Measurements from ENCODE around the gene RAP2C.
"Not testable (repeated sequence)": the region's sequence is repeated elsewhere in the genome, so short reads cannot be mapped to it uniquely, and the experiment has no call there.

RAP2C gene

DNA sequence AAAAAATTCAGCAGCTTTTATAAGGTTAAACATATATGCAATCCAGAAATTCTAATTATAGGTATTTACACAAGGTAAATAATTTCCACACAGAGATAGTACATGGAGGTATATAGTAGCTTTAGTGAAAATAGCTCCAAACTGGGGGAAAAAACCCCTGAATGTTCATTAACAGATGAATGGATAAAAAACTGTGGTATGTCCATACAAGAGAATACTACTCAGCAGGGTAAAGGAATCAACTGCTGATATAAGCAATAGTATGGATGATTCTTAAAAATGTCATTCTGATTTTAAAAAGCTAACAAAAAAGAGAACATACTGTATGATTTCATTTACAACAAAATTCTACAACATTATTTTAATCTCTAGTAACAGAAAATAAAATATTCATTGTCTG lies 54.2 kb downstream of the RAP2C start:
- H3K36me3 ChIP-seq (ENCODE audit: insufficient read depth, low read length): no peaks in the 10 kb centered on the region
- DNase-seq (ENCODE audit: low read depth, low spot score): no peak
- H3K9ac ChIP-seq (ENCODE audit: insufficient read length): no peak overlapping the region
- TF ChIP-seq POLR2AphosphoS5 (IDR thresholded peaks at IDR 0.05; ENCODE audit: borderline replicate concordance, low read depth, low read length): no peak
- no peak for TF ChIP-seq FOXP2 (optimal IDR thresholded peaks at IDR 0.05; ENCODE audit: control extremely low read depth, extremely low read length, insufficient read depth)
- no peak for TF ChIP-seq EZH2 (IDR thresholded peaks at IDR 0.05)
- H3K9me3 ChIP-seq (ENCODE audit: low read depth, low read length): no peaks in the 10 kb centered on the region
- H3K27ac ChIP-seq: no peak overlapping the region
- H3K4me3 ChIP-seq: no peak overlapping the region

DNA sequence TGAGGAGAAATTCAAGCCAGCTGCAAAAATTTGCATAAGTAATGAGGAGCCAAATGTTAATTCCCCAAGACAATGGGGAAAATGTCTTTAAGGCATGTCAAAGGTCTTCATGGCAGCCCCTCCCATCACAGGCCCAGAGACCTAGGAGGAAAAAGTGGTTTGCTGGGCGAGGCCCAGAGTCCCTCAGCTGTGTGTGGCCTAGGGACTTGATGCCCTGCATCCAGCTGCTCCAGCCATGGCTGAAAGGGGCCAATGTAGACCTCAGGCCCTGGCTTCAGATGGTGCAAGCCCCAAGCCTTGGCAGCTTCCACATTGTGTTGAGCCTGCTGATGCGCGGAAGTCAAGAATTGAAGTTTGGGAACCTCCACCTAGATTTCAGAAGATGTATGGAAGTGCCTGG lies 56.2 kb downstream of the RAP2C start:
- H3K27ac ChIP-seq; H3K9me3 ChIP-seq (ENCODE audit: low read depth, low read length); H3K9ac ChIP-seq (ENCODE audit: insufficient read length): not testable (repeated sequence)

DNA sequence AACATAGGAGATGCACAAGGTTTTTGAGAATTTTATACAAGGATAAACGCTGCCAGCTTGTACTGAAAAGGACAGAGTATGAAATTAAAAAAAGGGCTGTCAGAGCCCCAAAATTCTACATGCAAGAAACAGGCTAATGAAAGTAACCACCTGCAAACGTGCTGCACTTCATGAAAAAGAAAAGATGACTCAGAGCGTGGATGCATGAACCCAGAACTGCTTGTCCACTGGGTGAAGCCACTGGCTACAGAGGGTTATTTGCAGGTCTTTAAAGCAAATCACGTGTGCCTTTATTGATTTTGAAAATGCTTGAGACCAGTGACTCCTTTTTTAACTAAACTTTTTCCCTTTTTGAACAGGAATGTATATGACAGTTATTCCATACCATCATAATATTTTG lies 66.1 kb downstream of the RAP2C start:
- TF ChIP-seq FOXP2 (optimal IDR thresholded peaks at IDR 0.05; ENCODE audit: control extremely low read depth, extremely low read length, insufficient read depth): no peak
- no peak for TF ChIP-seq EZH2 (IDR thresholded peaks at IDR 0.05)
- no peak for TF ChIP-seq POLR2AphosphoS5 (IDR thresholded peaks at IDR 0.05; ENCODE audit: borderline replicate concordance, low read depth, low read length)
- Histone ChIP-seq H3K36me3 (ENCODE audit: insufficient read depth, low read length) (no peaks in the 10 kb centered on the region), H3K27ac (no peak overlapping the region), H3K9ac (ENCODE audit: insufficient read length) (no peak overlapping the region), H3K4me3 (no peak overlapping the region), H3K9me3 (ENCODE audit: low read depth, low read length) (no peaks in the 10 kb centered on the region)
- no peak for DNase-seq (ENCODE audit: low read depth, low spot score)

More for the DNA sequence above, 56.2 kb downstream of the RAP2C start:
- not testable (repeated sequence) for DNase-seq (ENCODE audit: low read depth, low spot score); H3K4me3 ChIP-seq; H3K36me3 ChIP-seq (ENCODE audit: insufficient read depth, low read length)
